ENCODE data around the gene MCM8. TPM values are rescaled to one million over a fixed set of nuclear protein-coding genes. Genes with fewer than 3 reads are reported as not detected.

Gene MCM8
- polyA plus RNA-seq, 3 donors, result 0.07 to 0.51 (median 0.18) TPM

DNA sequence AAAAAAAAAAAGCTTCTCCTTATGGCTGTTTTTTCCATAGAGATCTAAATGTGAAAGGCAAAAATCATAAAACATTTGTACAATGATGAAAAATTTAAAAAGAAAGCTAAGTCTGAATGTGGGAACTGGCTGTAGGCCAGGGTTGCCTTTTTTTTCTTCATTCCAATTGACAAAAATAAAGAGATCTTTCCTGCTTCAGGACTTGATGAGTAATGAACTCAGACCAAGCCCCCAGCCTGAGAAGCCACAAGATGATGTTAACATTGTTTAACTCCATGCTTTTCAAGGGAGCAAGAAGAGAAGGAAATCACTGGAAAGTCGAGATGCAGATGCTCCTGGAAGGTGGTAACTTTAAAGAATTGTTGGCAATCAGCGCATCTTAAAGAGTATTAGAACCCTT is 41.5 kb upstream of the MCM8 start:
- peaks cover 4% of the 10 kb centered on the region for H3K4me1 Mint-ChIP-seq
- H3K27me3 Mint-ChIP-seq (ENCODE audit: low read depth in 3 of 3), result peaks cover 28 to 76% (median 56%) of the 10 kb centered on the region in 3 donors
- WGBS (ENCODE audit: insufficient coverage), result no CpG with 5 or more reads among the region's 2 CpGs
- H3K9me3 Mint-ChIP-seq, result peaks cover 0 to 6% (median 0%) of the 10 kb centered on the region in 7 donors
- H2AFZ ChIP-seq (ENCODE audit: insufficient read depth, low read depth, low read length, poor library complexity, severe bottlenecking), result no peak overlapping the region
- peaks cover 0 to 10% of the 10 kb centered on the region in 2 donors for H3K4me1 ChIP-seq (ENCODE audit: control insufficient read depth in 1 of 2, insufficient read depth in 2 of 2, low read length in 2 of 2)
- no peak overlapping the region for H3K27ac ChIP-seq (ENCODE audit: low read depth in 1 of 2, low read length in 2 of 2)
- H4K20me1 ChIP-seq (ENCODE audit: insufficient read depth, low read length), result no peaks in the 10 kb centered on the region
- intact Hi-C loops (cut with micrococcal nuclease), result no loop called here
- TF ChIP-seq CTCF (IDR thresholded peaks at IDR 0.05), result no peak
- H3K4me3 ChIP-seq (replicated peaks in 1 of 3; ENCODE audit: low read depth in 2 of 3, low read length in 3 of 3), result no peak overlapping the region
- no peaks in the 10 kb centered on the region for H3K36me3 ChIP-seq (replicated peaks in 1 of 2; ENCODE audit: control insufficient read depth in 1 of 2, insufficient read depth in 2 of 2, low read length in 2 of 2)
- H3K36me3 Mint-ChIP-seq, result no peaks in the 10 kb centered on the region
- H3K9ac ChIP-seq (ENCODE audit: insufficient read depth, low read length, poor library complexity, severe bottlenecking), result no peak overlapping the region
- peaks cover 34 to 47% of the 10 kb centered on the region in 2 donors for H3K27me3 ChIP-seq (ENCODE audit: control insufficient read depth in 2 of 2, insufficient read depth in 2 of 2, low read length in 2 of 2)
- H3K4me2 ChIP-seq (replicated peaks; ENCODE audit: extremely low read depth, low read length, poor library complexity, severe bottlenecking), result no peak overlapping the region
- no peak overlapping the region for H3K27ac Mint-ChIP-seq
- no peaks in the 10 kb centered on the region for H3K79me2 ChIP-seq (ENCODE audit: insufficient read depth, low read length)
- H3K4me3 Mint-ChIP-seq, result no peak overlapping the region
- peaks cover 0 to 5% of the 10 kb centered on the region in 2 donors for H3K9me3 ChIP-seq (replicated peaks in 1 of 2; ENCODE audit: control insufficient read depth in 1 of 2, insufficient read depth in 1 of 2, low read length in 2 of 2)
- DNase-seq, result no peak

DNA sequence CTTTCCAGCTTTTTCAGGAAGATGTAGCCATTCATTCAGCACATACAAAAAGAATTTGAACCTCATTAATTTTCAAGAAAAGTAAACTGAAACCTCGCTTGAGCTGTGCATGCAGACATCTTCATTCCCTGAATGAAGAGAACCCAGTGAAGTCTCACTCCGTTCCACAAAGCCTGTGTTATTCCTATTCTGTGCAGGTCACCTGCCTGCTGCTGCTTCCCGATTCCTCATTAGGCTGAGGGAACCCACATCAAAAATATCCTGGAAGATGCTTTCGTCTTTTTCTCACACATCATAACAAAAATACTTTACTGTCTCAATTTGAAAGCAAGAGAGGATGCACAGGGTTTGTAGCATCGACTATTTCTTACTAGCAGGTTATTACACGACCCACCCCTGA is 40.3 kb upstream of the MCM8 start:
- no peak overlapping the region for H3K27ac ChIP-seq (ENCODE audit: low read depth in 1 of 2, low read length in 2 of 2)

More for the DNA sequence above, 40.3 kb upstream of the MCM8 start:
- no peak for DNase-seq
- 74% methylated on average over 3 of the region's 6 CpGs for whole genome bisulfite sequencing (ENCODE audit: insufficient coverage)
- TF ChIP-seq CTCF (IDR thresholded peaks at IDR 0.05), result no peak
- H2AFZ ChIP-seq (ENCODE audit: insufficient read depth, low read depth, low read length, poor library complexity, severe bottlenecking), result no peak overlapping the region
- Mint-ChIP-seq H3K27me3 (ENCODE audit: low read depth in 3 of 3) (peaks cover 28 to 74% (median 51%) of the 10 kb centered on the region in 3 donors), H3K4me3 (peak overlapping the region in 1 of 2 donors; percentile 86), H3K9me3 (peaks cover 0 to 6% (median 0%) of the 10 kb centered on the region in 7 donors), H3K36me3 (no peaks in the 10 kb centered on the region), H3K4me1 (peaks cover 4% of the 10 kb centered on the region), H3K27ac (no peak overlapping the region)
- no peaks in the 10 kb centered on the region for H3K79me2 ChIP-seq (ENCODE audit: insufficient read depth, low read length)
- H3K4me1 ChIP-seq (ENCODE audit: control insufficient read depth in 1 of 2, insufficient read depth in 2 of 2, low read length in 2 of 2), result peaks cover 0 to 10% of the 10 kb centered on the region in 2 donors
- peaks cover 38 to 47% of the 10 kb centered on the region in 2 donors for H3K27me3 ChIP-seq (ENCODE audit: control insufficient read depth in 2 of 2, insufficient read depth in 2 of 2, low read length in 2 of 2)
- H3K9ac ChIP-seq (ENCODE audit: insufficient read depth, low read length, poor library complexity, severe bottlenecking), result no peak overlapping the region
- H3K9me3 ChIP-seq (replicated peaks in 1 of 2; ENCODE audit: control insufficient read depth in 1 of 2, insufficient read depth in 1 of 2, low read length in 2 of 2), result peaks cover 0 to 5% of the 10 kb centered on the region in 2 donors
- intact Hi-C loops (cut with micrococcal nuclease), result no loop called here
- no peaks in the 10 kb centered on the region for H3K36me3 ChIP-seq (replicated peaks in 1 of 2; ENCODE audit: control insufficient read depth in 1 of 2, insufficient read depth in 2 of 2, low read length in 2 of 2)
- H4K20me1 ChIP-seq (ENCODE audit: insufficient read depth, low read length), result no peaks in the 10 kb centered on the region
- no peak overlapping the region for H3K4me3 ChIP-seq (replicated peaks in 1 of 3; ENCODE audit: low read depth in 2 of 3, low read length in 3 of 3)
- H3K4me2 ChIP-seq (replicated peaks; ENCODE audit: extremely low read depth, low read length, poor library complexity, severe bottlenecking), result no peak overlapping the region
